ENCODE data around the gene CD33.

GRCh38 chr19:51282335-51282734, 57.5 kb downstream of the CD33 start:
- no peak for TF ChIP-seq YY1 (IDR thresholded peaks at IDR 0.05; ENCODE audit: insufficient read depth, insufficient read length)
- TF ChIP-seq SUZ12 (IDR thresholded peaks at IDR 0.05; ENCODE audit: extremely low read depth, insufficient read depth, insufficient read length), result no peak
- no peak for TF ChIP-seq ZNF274 (IDR thresholded peaks at IDR 0.05; ENCODE audit: low read depth, low read length)

Data from NT2/D1 (cell line).